GM19455 (cell line): ENCODE measurements around the gene LYL1.

Experiments used
- ATAC-seq: cut with Tn5 transposase; IDR thresholded peaks from one replicate; pipeline ENCODE4 v1.9.1; 2021; ENCODE audit not compliant: unreplicated experiment

The LYL1 gene

DNA sequence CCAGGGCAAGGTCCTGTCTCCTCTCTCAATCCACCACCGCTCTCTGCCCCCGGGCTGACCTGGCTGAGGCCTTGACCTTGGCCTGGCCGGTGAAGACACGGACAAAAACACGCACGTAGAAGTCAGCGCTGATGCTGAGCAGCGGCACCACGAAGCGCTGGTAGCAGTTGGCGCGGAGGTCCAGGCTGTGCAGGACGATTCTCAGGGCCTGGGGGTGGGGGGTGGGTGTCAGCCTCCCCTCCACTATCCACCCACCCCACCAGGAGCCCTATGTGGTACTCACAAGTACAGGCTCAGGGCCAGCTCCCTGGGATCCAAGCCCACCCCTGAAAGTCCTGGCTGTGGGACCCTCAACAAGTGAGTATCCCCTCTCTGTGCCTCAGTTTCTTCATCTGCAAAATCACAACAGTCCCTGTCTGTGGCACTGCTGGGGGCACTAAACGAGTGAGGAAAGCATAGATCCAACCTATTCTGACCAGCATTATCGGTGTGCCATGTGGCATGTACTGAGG, 7.5 kb upstream of the LYL1 start:
- ATAC-seq: no peak

DNA sequence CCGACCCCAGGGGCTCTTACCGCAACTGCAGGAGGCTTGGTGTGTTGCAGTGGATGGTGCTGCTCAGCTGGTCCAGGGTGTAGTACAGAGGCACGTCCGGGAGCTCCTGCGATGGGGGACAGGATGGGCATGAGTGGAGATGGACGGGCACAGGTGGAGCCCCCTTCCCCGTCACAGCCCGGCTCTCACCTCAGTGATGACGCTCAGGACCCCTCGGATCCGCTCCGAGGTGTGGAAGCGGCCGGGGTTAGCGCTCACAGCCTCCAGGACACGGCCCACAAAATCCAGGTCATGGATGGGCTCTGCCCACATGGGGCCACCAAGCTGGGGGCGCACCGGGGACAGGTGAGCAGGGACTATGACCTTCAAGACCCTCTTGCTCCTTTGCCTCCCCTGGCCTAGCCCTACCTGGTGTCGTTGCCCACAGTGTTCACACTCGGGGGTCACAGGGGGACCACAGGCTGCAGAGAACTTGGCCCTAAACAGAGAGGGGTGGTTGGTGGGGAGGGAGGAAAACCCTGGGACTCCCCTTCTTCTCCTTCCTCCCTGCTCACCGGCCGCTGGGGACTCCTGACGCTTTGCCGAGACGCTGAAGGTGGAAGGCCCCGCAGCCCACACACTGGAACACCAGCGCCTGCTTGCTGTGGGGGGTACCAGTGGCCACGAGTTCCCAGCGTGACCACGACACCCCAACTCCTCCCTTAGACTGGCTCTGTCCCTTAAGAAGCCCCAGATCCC, 6.9 kb upstream of the LYL1 start:
- no peak for ATAC-seq

DNA sequence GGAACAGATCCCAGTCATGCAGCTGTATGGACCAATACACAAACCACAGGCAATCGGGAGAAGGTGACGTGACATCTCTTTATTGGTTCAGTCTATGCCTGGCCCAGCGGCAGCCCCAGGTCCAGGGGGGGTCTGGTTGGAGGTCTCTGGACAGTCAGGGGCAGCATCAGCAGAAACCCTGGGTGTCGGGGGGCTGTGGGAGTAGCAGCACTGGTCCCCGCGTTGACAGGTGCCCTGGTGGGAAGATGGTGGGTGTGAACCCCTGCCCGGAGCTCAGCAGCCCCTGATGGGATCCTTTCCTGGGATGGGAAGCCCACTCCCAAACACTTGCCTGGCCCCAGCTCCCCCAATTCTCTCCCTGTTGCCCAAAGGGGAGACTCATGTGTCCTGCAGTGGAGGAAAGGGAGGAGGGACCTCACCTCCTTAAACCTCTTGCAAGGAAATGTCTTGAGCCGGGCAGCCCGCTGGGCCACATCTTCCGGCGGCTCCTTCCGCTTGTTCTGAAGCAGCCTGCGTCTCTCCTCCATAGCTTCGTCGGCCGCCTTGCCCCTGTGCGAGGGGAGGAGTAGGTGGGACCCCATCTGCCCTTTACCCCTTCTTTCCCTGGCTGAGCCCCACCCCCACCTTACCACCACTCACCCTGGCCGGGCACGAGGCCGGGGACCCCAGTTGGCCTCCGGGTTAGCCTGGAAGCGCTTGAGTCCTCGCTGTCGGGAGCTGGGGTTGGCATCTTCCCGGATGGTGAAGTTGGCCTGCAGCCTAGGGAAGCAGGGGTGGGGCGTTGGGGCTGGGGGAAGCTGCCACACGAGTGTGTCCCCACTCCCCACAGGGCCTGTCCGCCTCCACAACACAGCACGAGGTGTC, 2.4 kb upstream of the LYL1 start:
- ATAC-seq: peak; percentile 11

DNA sequence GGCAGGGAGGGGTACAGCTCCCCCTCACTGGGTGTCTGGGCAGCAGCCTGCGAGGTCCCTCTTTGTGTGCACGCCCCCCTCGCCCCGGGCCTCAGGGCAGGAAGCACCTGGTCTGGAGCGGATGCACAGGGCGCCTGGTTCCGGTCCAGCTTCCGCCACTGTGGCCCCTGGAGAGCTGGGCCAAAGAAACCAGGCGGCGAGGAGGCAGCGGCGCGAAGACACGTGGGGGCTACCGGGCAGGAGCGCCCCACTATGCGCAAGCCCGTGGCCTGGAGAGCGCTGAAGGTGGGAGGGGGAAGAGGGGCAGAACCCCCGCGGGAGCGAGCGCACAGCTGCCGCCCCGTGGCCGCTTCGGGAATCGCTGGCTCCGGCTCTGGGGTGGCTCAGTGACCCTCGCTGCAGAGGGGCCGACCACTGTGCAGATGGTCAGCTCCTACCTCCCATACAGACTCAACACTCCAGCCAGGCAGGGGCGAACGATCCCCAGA, 1.7 kb upstream of the LYL1 start:
- peak; percentile 34 for ATAC-seq

DNA sequence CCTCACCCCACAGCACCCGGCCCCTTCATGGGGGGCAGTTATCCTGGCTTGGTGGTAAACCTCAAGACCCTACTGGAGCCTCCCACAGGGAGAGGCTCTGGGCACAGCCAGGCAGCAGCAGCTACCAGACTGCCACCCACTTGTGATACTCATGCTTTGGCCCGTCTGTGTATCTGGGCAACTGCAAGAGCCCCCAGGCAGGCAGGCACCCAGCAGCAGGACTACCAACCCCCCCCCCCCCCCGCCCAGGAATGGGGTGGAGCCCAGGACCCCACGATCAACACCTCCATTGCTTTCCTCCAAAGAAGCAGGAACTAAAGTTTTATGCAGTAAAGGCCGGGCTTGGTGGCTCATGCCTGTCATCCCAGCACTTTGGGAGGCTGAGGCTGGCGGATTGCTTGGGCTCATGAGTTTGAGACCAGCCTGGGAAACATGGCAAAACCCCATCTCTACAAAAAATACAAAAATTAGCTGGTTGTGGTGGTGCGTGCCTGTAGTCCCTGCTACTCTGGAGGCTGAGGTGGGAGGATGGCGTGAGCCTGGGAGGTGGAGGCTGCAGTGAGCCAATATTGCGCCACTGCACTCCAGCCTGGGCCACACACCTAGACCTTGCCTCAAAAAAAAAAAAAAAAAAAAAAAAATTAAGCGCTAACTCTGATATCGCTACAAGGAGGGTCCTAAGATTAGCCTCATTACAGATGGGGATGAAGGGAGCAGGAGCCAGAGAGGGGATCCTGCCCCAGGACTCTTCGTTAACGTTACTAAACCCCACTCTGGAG, 1.1 kb upstream of the LYL1 start:
- no peak for ATAC-seq

DNA sequence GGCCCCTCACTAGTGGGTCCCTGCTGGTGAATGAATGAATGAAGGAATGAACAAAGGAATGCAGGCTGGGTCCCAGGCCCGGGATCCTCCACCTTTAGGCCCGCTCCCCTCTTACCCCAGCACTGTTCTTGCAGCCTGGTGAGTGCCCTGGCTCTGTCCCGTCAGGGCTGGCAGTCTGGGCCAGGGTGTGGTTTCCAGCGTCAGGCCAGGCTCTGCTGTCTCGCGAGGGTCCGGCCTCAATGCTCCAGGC, 317 bp downstream of the LYL1 start:
- no peak for ATAC-seq

DNA sequence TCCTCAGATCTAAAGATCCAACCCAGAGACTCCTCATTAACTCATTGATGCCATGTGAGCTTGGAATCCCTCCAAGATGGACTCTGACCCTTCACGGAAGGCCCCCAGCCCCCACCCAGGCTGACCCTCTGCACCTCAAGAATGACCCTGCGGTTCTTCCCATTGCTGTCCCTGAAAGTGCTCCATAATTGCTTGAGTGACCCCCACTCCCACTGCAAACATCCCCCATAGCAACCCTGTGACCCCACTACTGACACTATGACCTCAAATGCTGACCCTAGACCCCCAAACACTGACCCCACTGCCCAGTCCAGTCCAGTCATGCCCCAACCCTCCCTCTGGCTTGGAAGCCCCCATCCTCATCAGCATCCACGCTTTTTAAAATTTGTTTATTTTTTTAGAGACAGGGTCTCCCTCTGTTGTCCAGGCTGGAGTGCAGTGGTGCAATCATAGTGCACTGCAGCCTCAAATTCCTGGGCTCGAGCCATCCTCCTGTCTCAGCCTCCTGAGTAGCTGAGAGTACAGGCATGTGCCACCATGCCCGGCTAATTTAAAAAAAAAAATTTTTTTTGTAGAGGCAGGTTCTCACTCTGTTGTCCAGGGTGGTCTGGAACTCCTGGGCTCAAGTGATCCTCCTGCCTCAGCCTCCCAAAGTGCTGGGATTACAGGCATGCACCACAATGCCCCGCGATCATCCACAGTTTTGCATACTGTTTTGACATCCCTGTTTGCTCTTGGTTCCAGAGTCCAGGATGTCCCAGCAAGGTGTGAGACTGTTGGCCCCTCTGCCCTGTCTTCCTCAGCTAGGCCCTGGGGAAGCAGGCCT, 855 bp downstream of the LYL1 start:
- ATAC-seq: no peak

DNA sequence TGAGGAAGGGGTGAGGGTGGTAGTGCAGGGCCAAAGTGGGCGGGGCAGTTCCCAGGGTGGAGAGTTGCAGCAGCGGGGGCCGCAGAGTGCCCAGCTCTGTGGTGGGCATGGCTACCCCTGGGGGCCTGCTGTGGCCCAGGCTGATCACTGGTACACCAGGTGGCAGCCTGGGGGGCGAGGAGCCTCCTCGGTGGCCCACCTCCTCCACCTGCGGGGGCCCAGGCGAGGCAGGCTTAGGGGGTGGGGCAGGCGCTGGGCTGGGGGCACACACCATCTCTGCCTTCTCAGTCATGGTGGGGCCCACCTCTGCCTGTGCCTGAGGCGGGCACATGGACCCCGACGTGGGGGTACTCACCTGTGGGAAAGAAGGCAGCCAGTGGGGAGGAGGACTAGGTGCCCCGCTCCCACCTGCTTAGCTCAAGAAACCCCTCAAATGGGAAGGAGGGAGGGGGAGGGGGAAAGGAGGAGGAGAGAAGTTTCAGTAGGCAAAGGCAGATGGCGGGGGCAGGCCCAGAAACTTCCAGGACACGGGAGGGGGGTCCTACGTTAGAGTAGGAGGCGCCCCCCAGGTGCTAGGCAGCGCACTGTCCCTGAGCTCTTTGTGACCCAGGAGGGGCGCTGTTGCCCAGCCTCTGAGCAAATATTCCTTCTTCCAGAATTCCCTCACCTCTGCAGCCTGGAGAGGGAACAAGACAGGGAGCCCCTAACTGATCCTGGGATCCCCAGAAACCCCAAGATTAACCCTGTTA, 1.6 kb downstream of the LYL1 start:
- ATAC-seq: no peak

DNA sequence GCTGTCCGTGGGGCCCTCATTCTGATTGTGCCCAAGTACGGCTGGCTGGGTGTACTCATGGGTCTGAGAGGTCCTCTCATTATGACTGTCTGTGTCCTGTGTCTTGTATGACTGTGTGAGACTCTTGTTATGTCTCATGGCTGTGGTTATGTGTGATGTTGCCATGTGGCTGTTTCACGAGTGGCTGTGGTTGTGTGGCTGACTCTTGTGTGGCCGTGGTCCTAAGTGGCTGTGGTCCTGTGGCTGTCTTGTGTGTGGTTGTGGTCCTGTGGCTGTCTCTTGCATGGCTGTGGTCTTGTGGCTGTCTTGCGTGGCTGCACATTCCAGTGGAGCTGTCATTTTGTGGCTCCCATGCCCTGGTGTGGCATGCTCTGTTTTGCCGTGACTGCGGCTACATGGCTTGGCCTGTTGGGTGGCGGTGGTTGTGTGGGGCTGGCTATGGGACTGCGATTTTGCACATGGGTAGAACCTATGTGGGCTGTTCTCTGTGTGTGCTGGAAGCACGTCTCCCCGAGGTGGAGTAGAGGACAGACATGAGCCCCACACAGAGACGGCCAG, 2.5 kb downstream of the LYL1 start:
- ATAC-seq: no peak

DNA sequence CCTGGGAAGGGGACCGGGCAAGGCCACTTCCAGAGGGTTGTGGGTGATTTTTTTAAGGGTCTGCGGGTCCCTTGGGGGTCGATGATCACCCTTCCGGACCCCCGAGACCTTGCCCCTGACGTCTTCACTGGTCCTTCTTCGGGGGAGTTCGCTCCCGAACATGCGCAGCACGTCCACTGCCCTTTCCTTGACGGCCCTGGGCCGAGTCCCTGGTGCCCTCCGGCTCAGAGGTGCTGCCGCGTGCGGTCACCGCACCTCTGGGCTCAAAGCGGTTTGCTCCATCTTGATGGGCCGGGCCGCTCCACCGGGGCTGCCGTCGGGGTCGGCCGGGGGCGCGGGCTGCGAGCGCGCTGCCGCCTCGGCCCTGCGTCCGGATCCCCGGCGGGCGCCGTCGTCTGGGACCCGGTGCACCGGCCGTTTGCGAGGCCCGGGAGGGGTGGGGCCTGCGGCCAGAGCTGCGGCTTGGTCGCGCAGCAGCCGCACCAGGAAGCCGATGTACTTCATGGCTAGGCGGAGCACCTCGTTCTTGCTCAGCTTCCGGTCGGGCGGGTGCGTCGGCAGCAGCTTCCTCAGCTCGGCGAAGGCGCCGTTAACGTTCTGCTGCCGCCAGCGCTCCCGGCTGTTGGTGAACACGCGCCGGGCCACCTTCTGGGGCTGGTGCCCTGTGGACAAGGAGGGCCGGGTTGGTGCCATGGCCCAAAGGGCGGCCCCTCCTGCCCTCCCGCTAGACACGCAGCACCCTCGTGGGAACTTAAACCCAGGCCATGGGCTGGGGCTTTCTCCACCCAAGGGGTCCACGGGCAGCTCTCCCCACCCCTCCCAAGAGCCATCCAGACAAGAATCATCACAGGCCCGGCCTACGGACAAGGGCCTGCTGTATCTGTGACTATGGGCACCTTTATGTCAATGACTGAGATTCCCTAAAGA, 3.3 kb downstream of the LYL1 start:
- no peak for ATAC-seq

DNA sequence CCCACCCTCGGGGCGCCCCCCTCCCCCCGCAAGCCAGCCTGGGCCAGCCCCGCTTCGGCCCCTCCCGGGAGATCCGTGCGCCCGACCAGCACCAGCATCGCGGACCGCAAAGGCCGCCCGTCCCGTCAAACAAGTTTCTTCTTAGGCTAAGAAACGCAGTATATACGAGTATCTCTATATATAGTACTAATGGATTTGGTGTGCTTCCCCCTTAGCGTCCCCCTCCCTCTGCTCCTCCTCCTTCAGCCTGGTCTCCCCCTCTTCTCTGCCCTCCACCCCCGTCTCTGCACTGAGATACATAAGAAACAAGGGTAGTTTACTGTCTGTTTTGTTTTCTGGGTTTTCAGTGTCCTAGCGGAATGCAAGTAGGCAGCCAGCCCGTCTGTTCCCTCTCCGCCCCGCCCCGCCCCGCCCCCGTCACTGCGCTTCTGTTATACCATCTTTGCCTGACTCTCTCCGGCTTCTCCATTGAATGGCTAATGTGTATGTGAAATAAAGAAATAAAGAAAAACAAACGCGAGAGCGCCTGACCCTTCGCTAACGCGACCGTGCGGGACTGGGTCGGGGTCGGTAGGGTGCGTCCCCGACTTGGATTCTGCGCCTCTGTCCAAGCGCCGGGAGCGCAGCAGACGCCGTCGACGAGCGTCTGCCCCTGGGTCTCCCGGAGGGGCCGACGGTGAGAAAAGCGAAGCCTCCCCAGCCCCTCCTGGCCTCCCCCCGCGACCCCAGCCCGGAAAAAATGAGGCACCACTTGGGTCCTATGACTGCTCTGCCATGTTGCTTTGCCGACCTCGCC, 4.2 kb downstream of the LYL1 start:
- no peak for ATAC-seq

DNA sequence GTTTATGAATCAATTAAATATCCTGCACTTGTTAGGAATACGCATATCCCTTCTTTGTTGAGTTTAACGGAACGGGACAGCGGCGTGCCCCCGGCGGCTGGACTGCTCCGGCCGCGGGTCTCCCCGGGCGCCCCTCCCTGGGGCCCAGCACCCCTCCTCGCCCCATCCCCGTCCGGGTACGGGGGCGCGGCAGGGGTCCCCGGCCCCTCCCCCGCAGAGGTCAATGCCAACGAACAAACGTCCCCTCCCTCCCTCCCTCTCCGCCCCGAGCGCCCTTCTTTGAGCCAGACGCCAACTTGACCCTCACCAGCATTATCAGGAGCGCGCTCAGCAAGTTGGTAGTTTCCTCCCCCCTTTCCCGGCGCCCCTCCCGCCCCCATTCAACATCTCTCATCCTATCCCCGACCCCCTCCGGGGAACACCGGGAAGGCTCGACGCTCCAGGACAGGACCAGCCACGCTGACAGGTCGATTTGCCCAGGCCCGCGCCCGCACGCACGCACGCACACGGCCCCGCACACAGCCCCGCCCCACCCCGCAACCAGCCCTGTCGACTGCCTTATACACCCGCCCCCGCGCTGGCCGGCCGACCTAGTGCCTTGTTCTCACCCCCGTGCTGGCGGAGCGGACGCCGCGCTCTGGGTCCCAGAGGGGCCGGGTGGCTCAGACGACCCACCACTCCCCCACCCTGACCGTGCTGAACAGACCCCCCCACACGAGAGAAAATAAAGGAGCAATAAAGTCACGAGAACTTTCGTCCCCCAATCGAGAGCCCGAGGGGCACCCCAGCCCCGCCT, 5.0 kb downstream of the LYL1 start:
- no peak for ATAC-seq

DNA sequence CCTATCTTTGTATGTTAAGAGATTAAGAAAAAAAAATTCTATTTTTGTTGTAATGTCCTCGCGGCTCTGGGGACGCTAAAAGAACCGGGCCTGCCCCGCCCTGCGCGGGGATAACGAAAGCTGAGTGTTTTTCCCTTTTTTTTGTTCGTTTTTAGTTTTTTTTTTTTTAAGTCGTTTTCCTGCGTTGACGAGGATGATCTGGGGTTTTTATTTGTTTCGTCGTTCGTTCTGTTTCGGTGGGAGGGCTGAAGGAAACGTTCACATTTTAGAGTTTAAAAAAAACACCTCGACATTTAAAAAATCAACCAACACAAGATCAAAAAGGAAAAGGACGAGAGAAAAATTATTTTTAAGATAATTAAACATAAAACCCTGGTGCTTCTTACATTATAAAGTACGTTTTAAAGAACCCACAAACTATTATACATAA, 5.6 kb downstream of the LYL1 start:
- ATAC-seq: no peak

DNA sequence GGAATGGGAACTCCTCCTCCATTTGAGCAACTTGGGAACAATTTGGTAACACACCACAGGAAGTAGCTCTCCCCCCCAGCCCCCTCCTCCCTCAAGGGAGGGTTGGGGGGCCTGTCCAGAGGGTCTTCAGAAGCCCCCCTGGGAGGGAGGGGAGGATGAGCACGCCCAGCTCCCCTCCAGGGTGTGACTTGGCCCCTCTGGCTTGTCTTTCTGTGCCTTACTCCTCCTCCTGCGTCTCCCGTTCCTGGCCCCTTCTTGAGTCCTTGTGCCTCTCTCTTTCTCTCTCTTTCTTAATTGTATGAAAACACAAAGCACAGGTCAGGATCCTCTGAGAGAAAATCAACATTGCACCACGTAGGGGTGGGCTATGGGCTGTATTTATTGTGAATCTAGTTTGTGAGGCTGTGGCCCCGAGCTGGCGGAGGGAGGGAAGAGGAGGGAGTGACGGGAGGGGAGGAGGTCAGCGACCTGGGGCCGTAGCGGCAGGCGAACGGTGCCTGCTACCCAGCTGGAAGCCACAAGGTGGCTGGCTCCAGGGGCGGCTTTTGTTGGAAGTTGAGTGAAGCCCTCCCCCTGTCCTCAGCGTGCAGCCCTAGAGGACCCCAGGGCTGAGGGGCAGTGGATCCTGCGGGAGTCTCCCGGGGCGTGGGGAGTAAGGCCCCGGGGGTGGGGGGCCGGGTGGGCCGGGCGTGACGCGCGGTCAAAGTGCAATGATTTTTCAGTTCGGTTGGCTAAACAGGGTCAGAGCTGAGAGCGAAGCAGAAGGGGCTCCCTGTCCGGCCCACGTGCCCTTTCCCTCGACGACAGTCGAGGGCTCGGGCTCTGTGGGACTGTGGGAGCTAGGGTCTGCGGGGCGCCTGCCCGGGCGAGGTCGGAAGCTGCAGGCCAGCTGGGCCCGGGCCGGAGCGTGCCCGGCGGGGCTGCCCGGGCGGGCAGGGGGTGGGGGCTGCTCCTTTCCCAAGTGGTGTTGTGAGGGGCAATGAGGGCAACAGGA, 6.4 kb downstream of the LYL1 start:
- ATAC-seq: no peak

DNA sequence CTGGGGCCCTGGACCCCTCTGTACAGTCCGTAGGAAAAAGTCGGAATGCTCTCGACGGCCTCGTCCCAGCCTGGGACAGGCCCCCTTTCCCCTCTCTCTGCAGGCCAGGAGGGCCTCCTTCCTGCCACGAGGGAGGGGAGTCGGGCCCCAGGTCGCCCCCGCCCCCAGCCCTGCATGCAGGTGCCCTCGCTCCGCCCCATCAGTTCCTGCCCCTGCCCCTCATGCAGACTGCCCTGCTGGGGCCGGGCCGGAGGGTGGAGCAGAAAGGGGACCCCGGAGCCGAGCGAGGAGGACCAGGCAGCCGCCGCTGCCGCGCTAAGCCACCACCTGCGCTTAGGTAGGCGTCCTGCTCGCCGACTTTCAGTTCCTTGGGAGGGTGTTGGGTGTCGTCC, 7.3 kb downstream of the LYL1 start:
- no peak for ATAC-seq
